Activated naive CD8-positive, alpha-beta T cell treated with anti-CD3 and anti-CD28 coated beads, Interleukin-2, amount 50 U/mL, for 24 hours (primary cell): ENCODE data around the gene DBP.
A peak's percentile ranks its signal among the peaks of the same experiment; 100 is the strongest.

Experiments used
- ATAC-seq: fragments of 150-1000 bp; cut with Tn5 transposase; one replicate; pipeline ENCODE4 v1.10.0; 2021
- DNase-seq: peaks from one replicate; pipeline ENCODE4 v3.0.0; 2021
- H3K27ac Mint-ChIP-seq: one replicate; pipeline ENCODE4 v1.8.0; 2021; ENCODE audit warnings: mild to moderate bottlenecking, mixed read lengths
- H3K27me3 Mint-ChIP-seq: one replicate; pipeline ENCODE4 v1.8.0; 2021; ENCODE audit warnings: mixed read lengths
- H3K36me3 Mint-ChIP-seq: one replicate; pipeline ENCODE4 v1.8.0; 2021; ENCODE audit warnings: low read depth, mixed read lengths
- H3K4me1 Mint-ChIP-seq: one replicate; pipeline ENCODE4 v1.8.0; 2021; ENCODE audit warnings: mixed read lengths
- H3K4me3 Mint-ChIP-seq: one replicate; pipeline ENCODE4 v1.8.0; 2021; ENCODE audit warnings: mild to moderate bottlenecking, moderate library complexity, mixed read lengths
- H3K9me3 Mint-ChIP-seq: one replicate; pipeline ENCODE4 v1.8.0; 2021; ENCODE audit warnings: mixed read lengths

DBP gene

DNA sequence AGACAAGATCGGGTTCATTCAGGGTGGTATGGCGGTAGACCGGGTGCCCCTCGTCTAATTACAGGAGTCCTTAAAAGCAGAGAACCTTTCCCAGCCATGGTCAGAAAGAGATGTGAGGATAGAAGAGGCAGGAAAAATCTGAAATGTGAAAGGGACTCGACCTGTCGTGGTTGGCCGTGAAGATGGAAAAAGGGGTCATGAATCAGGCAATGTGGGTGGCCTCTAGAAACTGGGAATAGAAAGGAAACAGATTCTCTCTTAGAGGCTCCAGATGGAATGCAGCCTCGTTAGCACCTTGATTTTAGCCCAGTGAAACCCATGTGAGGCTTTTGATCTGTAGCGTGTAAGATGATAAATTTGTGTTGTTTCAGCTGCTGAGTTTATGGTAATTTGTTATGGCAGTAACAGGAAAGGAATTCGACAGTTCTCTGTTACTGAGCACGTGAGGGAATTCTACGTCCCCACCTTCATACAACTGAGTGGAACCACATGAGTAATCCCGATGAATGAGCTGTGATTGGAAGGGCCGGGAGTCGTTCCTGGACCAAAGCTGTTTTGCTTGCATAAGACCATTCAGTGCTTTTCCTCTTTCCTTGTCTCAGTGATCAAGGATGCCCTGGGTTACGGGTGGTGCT is 19.8 kb upstream of the DBP start:
- Mint-ChIP-seq H3K4me3 (no peak overlapping the region), H3K36me3 (no peaks in the 10 kb centered on the region), H3K4me1 (peaks cover 10% of the 10 kb centered on the region), H3K27me3 (no peaks in the 10 kb centered on the region), H3K9me3 (no peaks in the 10 kb centered on the region), H3K27ac (no peak overlapping the region)
- ATAC-seq (no peak), DNase-seq (no peak)

DNA sequence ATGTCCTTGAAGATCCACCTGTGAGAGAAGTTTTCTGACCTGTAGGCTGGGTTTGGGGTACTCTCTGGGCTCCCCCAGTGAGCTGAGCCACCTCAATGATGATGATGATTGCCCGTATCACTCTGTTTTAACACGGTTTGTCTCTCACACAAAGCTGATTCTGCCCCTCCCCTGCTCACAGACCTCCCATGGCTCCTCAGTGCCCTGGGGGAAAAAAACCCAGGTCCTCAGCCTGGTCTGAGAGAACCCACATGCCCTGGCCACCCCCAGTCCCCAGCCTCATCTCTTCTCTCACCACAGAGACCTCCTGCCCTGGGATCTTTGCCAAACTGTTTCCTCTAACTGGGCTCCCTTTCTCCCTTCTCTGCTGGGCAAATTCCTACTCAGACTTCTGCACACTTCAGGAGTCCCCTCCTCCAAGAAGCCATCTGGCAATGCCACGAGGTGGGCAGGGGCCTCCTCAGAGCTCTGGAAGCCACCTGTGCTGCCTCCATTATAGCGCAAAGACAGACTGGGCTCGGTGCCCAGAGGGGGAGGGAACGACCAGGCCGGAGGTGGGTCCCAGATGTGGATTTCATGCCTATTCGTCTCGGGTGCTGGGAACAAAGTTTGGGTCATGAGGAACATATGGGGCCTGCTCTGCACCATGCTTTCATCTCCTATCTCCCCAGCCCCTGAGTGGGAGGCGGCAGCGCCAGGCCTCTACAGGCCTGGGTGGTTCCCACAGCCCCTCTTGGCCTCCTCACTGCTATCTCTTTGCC is 17.3 kb upstream of the DBP start:
- Mint-ChIP-seq H3K9me3 (no peaks in the 10 kb centered on the region), H3K4me1 (peaks cover 6% of the 10 kb centered on the region), H3K27me3 (no peaks in the 10 kb centered on the region), H3K27ac (no peak overlapping the region), H3K4me3 (no peak overlapping the region), H3K36me3 (no peaks in the 10 kb centered on the region)
- DNase-seq = no peak
- ATAC-seq = no peak

DNA sequence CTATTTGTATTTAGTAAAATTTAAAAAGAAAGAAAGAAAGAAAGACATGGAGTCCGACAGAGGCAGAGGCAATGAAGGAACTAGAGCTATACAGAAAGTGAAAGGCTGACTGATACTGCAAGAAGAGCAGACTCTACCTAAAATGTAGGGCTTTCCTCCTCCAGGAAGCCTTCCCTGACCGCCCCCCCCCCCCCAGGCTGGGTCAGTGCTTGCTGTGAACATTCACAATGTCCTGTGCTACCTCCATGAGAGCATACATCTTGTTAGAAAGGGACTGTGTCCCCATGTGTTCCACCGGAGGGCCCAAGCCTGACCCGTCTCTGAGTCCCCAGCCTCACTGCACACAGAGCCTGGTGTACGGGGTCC is 14.5 kb upstream of the DBP start:
- no peaks in the 10 kb centered on the region for H3K36me3 Mint-ChIP-seq
- no peaks in the 10 kb centered on the region for H3K27me3 Mint-ChIP-seq
- no peak overlapping the region for H3K27ac Mint-ChIP-seq
- ATAC-seq = peak; percentile 22
- DNase-seq = no peak
- H3K9me3 Mint-ChIP-seq = no peaks in the 10 kb centered on the region
- H3K4me3 Mint-ChIP-seq = no peak overlapping the region
- H3K4me1 Mint-ChIP-seq = peaks cover 22% of the 10 kb centered on the region

- H3K27ac Mint-ChIP-seq = no peak overlapping the region
- no peaks in the 10 kb centered on the region for H3K36me3 Mint-ChIP-seq
- no peaks in the 10 kb centered on the region for H3K27me3 Mint-ChIP-seq
- no peak for ATAC-seq
- no peak overlapping the region for H3K4me3 Mint-ChIP-seq
- no peak for DNase-seq
- no peaks in the 10 kb centered on the region for H3K9me3 Mint-ChIP-seq
- H3K4me1 Mint-ChIP-seq = peaks cover 25% of the 10 kb centered on the region
Observed at GRCh38 chr19:48650974-48651682, 13.9 kb upstream of the DBP start.

- DNase-seq (no peak), ATAC-seq (no peak)
- Mint-ChIP-seq H3K4me1 (peaks cover 39% of the 10 kb centered on the region), H3K4me3 (no peak overlapping the region), H3K27ac (no peak overlapping the region), H3K36me3 (no peaks in the 10 kb centered on the region), H3K9me3 (no peaks in the 10 kb centered on the region), H3K27me3 (no peaks in the 10 kb centered on the region)
Observed at GRCh38 chr19:48648134-48648533, 11.0 kb upstream of the DBP start.

- no peaks in the 10 kb centered on the region for H3K36me3 Mint-ChIP-seq
- H3K27ac Mint-ChIP-seq = no peak overlapping the region
- H3K27me3 Mint-ChIP-seq = no peaks in the 10 kb centered on the region
- peaks cover 36% of the 10 kb centered on the region for H3K4me1 Mint-ChIP-seq
- H3K9me3 Mint-ChIP-seq = no peaks in the 10 kb centered on the region
- H3K4me3 Mint-ChIP-seq = peak overlapping the region; percentile 41
- no peak for DNase-seq
- ATAC-seq = no peak
Observed at GRCh38 chr19:48646722-48647216, 9.6 kb upstream of the DBP start.

DNA sequence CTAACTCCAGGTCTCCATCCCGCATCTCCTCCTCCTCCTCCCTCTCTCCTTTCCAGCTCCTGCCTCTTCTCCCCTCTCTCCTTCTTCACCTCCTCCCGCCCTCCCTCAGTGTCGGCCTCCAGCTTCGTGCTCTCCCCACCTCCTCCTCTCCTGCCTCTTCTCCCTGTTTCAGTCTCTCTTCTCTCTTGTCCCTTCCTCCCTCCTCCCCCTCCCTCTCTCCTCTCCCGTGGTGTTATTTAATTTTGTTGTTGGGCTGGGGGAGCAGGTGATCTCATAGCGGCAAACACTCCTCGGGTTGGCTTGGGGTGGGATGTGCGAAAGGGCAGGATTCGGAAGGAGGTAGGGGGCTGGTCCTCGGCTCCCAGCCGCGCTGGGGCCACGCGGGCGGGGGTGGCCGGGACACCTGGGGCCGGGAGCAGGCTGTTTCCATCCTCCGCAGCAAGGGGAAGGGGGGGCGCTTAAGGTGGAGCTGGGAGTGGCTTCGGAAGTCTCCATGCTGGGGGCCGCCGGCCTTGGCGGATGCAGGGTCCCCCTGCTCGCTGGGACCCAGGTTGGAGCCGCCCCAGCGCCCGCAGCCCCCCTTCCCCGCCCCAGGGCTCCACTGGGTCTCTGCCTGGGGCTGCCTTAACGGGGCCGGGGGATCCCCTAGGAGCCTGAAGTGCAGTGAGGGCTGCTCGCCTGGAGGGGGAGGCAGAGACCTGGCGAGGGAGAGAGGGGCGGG is 9.0 kb upstream of the DBP start, which contains the start of gene CA11:
Gene CA11 (minus strand): TSS at position 187 of the 721 bp plus-strand sequence. CDS start 555 bp downstream, outside the sequence.
- peak; percentile 92 for DNase-seq
- Mint-ChIP-seq H3K9me3 (no peaks in the 10 kb centered on the region), H3K27ac (peak within 1 kb of the TSS; percentile 81), H3K4me1 (peaks cover 36% of the 10 kb centered on the region), H3K36me3 (no peaks in the 10 kb centered on the region), H3K4me3 (peak within 1 kb of the TSS; percentile 79), H3K27me3 (no peaks in the 10 kb centered on the region)
- ATAC-seq = peak; percentile 87

DNA sequence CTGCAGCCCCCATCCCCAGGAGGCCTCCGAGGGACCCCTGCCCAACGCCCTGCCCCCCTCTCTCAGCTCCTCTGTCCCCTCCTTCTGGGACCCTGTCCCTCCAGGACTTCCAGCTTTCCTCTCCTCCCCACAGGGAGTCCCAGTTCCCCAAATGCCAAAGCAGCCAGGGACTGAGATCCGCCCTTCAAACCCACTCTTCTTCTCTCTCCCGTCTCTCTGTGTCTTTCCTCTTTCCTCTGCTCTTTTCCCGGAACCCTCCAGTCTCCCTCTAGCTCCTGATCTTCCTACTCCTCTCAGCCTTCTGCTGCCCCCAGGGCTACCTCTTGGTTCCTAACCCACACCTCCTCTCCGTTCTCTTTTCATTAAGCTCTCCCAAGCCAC is 8.4 kb upstream of the DBP start:
- H3K27me3 Mint-ChIP-seq = no peaks in the 10 kb centered on the region
- H3K4me1 Mint-ChIP-seq = peaks cover 36% of the 10 kb centered on the region
- peak overlapping the region; percentile 79 for H3K4me3 Mint-ChIP-seq
- H3K9me3 Mint-ChIP-seq = no peaks in the 10 kb centered on the region
- H3K27ac Mint-ChIP-seq = peak overlapping the region; percentile 79
- H3K36me3 Mint-ChIP-seq = no peaks in the 10 kb centered on the region
- ATAC-seq = no peak
- DNase-seq = no peak

DNA sequence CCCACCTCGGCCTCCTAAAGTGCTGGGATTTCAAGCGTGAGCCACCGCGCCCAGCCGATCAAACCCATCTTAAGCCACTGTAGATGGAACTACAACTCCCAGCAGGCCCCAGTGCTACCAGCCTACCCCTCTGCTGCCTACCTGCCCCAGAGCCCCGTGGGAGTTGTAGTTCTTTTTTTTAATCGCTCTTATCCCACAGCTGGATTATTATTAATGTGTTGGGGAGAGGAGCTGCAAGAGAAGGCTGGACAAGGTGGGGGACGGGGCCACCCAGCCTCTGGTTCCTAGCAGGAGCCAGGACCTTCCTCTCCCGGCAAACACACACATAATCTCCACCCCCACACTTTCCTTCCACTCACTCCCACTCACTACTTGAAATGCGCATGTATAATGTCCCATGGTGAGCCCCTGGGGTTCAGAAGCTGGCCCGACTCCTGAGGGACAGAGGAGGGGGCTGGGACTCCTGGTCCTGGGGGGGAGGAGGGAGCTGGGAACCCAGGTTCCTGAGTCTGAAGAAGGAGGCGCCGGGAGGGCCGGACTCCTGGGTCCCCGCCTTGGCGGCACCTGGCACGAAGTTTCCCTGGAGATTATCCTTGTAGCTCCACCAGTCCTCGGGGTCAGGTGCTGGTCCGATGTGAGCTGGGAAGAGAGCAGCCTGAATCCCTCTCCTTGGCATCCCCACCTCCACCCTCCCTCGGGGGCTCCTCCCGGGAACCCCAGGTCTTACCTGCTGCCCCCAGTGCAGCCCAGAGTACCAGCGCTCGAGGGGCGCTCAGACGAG is 7.8 kb upstream of the DBP start:
- Mint-ChIP-seq H3K36me3 (no peaks in the 10 kb centered on the region), H3K4me1 (peaks cover 37% of the 10 kb centered on the region), H3K27ac (peak overlapping the region; percentile 81), H3K9me3 (no peaks in the 10 kb centered on the region), H3K27me3 (no peaks in the 10 kb centered on the region), H3K4me3 (peak overlapping the region; percentile 79)
- DNase-seq (peak; percentile 74), ATAC-seq (peak; percentile 73)

- Mint-ChIP-seq H3K27me3 (no peaks in the 10 kb centered on the region), H3K4me1 (peaks cover 33% of the 10 kb centered on the region), H3K36me3 (no peaks in the 10 kb centered on the region), H3K4me3 (no peak overlapping the region), H3K27ac (peak overlapping the region; percentile 81), H3K9me3 (no peaks in the 10 kb centered on the region)
- DNase-seq (no peak), ATAC-seq (no peak)
Observed at GRCh38 chr19:48644355-48644754, 7.2 kb upstream of the DBP start.

GRCh38 chr19:48642862-48643261 is 5.7 kb upstream of the DBP start:
- no peak overlapping the region for H3K27ac Mint-ChIP-seq
- no peaks in the 10 kb centered on the region for H3K27me3 Mint-ChIP-seq
- no peak for DNase-seq
- no peaks in the 10 kb centered on the region for H3K9me3 Mint-ChIP-seq
- peaks cover 40% of the 10 kb centered on the region for H3K4me1 Mint-ChIP-seq
- H3K4me3 Mint-ChIP-seq = no peak overlapping the region
- H3K36me3 Mint-ChIP-seq = no peaks in the 10 kb centered on the region
- ATAC-seq = no peak

DNA sequence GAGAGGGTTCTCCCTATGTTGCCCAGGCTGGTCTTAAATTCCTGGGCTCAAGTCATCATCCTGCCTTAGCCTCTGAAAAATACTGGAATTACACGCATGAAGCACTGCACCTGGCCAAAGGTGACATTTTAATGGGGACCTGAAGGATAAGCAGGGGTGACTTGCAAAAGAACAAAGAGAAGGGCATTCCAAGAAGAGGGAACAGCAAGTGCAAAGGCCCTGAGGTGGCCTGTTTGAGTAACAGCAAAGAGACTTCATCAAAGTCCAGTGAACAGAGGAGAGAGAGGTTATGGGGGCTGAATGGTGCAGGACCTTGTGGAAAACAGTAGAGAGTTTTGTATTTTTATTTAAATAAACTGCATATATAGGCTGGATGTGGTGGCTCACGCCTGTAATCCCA is 4.7 kb upstream of the DBP start:
- Mint-ChIP-seq H3K36me3 (no peaks in the 10 kb centered on the region), H3K27ac (no peak overlapping the region), H3K9me3 (no peaks in the 10 kb centered on the region), H3K27me3 (no peaks in the 10 kb centered on the region), H3K4me1 (peaks cover 44% of the 10 kb centered on the region), H3K4me3 (no peak overlapping the region)
- no peak for ATAC-seq
- no peak for DNase-seq

DNA sequence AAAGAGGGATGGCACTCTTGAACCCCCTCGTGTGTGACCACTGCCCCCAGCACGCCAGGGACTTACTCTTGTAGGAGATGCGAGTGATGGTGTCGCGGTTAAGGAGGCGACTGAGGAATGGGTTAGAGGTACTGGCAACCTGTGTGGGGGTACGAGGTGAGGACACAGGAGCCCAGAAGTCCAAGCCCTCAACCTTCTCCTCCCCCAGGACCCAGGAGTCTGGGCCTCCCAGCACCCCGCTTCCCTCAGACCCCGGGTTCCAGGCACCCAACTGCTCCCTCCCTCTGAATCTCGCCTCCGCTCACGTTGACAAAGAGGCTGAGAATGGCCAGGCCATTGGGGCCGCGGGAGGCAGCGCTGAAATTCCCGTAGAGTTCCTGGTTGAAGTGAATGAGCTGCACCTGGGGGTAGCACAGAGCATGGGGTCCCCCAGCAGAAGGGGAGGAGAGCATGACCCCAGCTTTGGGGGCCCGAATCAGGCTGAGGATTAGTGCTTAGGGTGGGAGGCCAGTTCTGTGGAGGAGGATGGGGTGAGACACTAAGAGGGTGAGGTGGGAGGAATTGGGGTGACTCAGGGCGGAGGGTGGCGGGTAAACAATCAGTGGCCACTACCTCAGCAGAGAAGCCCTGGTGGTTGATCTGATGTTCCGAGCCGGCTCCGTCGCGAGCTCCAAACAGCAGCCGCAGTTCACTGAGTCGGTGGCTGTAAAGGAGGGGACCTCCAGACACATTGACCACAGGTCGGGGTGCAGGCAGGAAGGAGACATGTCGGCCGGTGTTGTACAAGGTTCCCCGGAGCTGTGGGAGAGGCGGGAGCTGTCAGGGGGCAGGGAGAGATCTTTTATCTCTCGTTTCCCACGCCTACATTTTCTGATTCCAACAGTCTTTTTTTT is 2.5 kb upstream of the DBP start:
- H3K9me3 Mint-ChIP-seq = no peaks in the 10 kb centered on the region
- H3K36me3 Mint-ChIP-seq = no peaks in the 10 kb centered on the region
- no peak overlapping the region for H3K27ac Mint-ChIP-seq
- no peak for DNase-seq
- peaks cover 2% of the 10 kb centered on the region for H3K27me3 Mint-ChIP-seq
- H3K4me3 Mint-ChIP-seq = no peak overlapping the region
- H3K4me1 Mint-ChIP-seq = peaks cover 38% of the 10 kb centered on the region
- no peak for ATAC-seq
